Measurements from ENCODE around the gene ISM2.

ISM2 gene

DNA sequence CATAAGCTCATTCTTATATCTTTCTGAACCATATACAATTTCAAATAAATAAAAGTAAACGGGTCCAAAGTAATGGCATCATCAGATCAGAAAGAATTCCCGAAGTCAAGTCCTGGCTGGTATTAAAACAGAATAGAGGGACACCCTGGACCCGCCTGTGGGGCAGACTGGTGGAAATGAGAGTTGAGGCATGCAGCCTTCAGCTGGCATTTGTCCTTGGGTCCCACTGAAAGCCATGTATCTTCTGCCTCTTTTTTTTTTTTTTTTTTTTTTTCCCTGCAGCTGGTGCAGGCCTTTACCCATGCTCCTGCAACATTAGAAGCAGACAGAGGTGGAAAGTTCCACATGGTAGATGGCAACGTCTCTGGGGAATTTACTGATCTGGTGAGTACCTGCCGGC is 30.8 kb downstream of the ISM2 start:
- no peak for DNase-seq (ENCODE audit: low spot score)

DNA sequence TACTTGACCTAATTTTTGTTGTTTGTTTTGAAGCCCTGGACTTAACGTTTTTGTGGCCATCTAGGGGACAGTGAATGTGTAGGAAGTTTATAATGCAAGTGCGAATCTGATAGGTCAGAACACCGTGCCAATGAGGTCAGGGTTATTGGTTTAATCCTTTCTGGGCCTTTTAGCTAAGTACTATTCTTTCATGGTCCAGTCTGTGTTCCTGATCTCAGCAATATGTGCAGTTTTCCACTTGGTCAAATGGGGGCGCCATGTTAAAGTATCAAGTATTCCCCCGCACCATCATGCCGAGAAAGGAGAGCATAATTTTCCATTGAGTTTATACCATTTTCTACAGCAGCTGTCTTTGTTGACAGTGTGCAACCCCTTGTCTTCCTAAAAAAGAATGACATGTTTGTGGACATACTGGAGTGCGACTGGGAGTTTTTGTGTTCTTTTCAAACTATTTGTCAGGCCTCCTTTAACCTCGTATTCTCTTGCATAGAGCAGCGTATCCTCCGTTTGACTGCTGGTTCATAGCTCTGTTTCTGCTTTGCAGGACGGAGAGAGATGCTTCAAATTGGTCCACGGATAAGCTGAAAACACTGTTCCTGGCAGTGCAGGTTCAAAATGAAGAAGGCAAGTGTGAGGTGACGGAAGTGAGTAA is 39.4 kb downstream of the ISM2 start:
- peak; percentile 62 for DNase-seq (ENCODE audit: low spot score)

DNA sequence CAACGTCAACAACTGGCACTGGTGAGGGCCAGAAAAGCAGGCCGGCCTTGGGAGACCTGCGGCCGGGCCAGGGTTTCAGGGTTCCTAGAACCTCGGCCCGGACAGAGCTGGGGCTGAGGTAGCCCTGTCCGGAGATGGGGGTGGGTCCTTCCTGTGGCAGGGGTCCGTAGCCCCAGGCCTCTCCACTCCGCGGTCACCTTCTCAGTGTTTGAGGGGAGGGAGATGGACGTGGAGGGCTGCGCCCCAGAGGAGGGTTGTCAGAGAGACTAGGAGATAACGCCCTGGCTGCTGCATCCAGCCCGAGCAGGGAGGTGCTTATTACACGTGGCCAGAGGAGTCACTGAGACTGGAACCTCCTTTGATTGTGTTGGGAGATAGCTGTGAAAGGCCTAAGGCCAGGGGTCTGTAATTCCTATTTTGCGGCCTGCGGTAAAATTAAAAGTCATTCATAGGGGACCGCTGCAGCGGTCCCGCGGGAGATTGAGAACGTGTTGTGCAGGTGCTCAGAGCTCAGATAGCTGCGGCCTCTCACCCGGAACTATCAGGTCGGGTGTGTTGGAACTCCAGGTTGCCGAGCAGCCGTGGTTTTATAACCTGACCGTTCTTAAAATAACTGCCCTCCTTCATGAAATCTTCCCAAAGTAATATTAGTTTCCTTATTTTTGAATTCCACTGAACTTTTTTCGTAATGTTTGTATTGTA is 40.2 kb downstream of the ISM2 start:
- peak; percentile 26 for DNase-seq (ENCODE audit: low spot score)

DNA sequence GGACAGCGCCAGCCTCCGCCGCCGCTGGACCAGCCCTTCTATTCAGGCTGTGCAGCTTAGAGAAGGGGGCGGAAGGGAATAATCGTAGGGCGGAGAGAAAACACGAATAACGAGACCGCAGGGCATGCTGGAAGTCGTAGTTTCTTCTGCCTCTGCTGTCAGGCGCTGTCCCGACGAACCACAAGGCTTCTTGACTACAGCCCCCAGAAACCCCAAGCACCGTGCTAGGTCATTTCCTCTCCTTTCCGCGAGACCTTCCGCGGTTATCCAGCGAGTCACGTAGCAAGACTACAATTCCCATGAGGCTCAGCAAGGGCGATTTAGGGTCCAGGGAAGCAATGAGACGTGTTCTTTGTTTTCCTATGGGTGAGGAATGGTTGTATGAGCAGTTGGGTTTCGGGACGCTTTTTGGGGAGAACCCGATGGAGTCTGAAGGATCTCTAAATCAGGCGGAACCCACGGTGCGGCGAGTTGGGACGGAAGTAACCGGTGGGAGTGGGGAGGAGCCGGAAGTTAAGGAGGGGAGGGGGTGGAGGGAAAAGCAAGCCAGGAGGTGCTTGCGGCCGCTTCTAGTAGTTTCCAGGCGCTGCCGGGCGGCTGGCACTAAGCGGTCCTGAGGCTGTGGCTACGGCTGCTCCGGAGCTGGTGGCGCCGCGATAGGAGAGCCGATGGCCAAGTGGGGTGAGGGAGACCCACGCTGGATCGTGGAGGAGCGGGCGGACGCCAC is 40.9 kb downstream of the ISM2 start, which contains the start of the genes AHSA1 and VIPAS39:
AHSA1 (plus strand) TSS at position 572 of the 727 bp plus-strand sequence; CDS start at position 669, 97 bp downstream.
VIPAS39 (minus strand) TSS at position 80 of the 727 bp plus-strand sequence. CDS start 3,499 bp downstream, outside the sequence.
- peak; percentile 99 for DNase-seq (ENCODE audit: low spot score)

DNA sequence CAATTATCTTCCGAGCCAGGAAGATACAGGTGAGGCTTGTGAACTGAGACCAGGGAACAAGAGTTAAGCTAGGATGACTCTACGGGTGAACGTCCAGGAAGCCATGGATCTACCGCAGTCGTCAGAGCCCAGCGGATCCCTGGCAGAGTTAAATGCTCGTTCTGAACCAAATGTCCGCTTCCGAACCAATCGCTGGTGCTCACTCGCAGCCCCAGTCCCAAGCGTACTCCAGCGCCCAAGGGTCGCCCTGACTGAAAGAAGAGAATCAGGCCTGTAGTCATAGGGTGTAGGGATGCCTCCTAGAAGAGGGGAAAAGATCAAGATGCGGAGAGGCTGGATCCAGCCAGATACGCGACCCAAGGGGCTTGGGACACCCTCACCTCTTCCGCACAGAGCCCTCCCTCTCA is 41.5 kb downstream of the ISM2 start:
- DNase-seq (ENCODE audit: low spot score), result no peak

DNA sequence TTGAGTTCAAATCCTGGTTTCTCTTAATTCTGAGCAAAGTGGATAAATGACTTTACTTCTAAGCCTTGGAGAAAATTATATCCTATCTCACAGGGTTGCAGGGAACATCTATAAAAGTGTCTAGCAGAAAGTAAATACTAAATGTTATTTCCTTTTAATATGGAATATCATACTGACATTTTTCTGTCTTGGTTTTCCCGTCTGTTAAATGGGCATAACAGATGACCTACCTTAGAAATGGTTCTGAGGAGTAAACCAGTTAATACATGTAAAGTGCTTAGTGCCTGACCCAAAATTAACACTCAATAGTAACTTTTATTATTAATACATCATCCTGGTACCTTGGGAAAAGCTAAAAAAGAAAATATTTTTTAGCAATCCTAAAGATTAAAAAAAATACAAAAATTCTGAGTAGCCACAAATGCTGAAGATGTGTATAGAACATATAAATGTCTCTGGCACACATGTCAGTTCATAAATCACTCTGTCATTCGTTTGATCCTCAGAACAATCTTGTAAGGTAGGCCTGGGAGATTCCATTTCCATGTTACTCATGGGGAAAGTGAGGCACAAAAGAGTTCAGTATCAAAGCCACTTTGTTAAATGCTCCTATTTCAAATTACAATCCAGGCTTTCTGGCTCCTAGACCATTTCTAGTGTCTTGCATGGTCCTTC is 42.5 kb downstream of the ISM2 start:
- no peak for DNase-seq (ENCODE audit: low spot score)

DNA sequence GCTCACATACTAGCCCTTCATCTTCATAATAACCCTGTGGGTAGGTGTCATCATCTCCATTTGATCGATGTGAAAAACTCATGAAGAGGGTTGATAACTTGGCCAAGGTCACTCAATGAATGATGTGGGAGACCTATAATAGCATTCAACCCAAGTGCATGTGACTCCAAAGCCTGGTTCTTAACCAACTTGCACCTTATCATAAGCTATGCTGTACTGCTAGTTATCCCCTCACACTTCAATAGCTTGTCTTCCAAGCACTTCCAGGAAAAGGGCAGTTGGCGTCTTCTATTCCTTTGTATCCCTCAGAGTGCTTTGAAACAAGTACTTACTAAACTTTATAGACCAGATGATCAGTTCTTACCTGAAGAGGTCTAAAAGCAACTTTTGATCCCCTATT is 56.4 kb downstream of the ISM2 start:
- DNase-seq (ENCODE audit: low spot score), result no peak

DNA sequence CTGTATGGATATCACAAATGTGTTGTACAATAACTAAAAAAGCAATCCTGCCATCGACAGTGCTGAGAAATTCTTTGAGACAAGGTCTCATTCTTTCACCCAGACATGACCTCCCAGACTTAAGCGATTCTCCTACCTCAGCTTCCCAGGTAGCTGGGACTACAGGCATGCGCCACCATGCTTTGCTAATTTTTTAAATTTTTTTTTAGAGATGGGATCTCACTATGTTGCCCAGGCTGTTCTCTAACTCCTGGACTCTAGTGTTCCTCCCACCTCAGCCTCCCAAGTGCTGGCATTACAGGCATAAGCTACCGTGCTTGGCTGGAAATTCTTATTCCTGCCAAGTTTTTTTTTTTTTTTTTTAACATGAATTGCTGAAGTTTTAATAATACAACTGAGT is 58.8 kb downstream of the ISM2 start:
- no peak for DNase-seq (ENCODE audit: low spot score)

DNA sequence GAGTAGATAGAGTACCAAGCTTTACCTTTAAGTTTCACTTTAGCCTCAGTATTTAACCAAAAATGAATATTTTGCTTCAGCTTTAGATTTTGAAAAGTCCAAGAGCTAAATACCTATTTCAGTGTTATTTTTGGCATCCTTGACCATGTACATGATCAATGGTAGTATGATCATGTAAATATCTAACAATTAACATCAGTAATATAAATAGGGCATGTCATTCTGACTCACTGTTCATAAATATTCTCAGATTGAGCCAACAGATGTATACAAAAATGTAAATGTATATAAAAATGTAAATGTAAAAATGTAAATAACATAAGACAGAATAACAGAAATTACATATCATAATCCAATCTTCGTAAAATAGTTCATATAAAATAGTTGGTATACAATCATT is 60.0 kb downstream of the ISM2 start:
- no peak for DNase-seq (ENCODE audit: low spot score)

DNA sequence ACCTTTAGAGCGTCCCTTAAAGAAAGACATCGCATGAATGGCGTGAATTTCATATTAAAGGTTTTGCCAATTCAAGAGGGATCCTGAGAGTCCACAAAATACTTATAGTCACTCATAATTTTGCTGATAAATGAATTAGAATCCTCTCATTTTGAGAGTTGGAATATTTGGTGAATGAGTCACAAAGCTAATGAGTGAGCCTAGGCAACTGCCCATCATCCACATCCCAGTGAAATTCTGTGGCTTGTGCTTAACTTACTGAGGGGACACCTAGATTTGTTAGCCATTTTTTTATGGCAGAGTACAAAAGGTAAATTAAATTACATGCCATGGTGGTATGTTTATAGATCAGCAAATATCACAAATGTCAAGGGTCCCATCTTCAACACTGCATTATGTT is 62.6 kb downstream of the ISM2 start:
- DNase-seq (ENCODE audit: low spot score), result peak; percentile 9

DNA sequence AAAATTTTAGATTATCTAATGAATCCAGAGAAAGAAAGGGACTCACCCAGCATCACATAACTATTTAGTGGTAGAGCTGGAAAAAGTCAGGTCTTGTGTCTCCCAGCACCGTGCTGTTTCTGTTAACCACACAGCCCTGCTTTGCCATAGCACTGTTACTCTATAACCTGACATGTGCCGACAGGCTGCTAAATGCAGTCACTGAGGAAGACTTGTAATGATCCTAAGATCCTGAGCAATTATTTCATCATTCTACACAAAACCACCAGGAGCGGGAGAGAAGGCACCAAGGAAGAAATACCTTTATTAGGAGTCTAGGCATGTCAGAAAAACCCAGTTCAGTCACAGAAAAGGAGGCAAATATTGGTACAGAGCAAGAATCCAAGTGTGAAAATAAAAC is 72.2 kb downstream of the ISM2 start:
- no peak for DNase-seq (ENCODE audit: low spot score)

DNA sequence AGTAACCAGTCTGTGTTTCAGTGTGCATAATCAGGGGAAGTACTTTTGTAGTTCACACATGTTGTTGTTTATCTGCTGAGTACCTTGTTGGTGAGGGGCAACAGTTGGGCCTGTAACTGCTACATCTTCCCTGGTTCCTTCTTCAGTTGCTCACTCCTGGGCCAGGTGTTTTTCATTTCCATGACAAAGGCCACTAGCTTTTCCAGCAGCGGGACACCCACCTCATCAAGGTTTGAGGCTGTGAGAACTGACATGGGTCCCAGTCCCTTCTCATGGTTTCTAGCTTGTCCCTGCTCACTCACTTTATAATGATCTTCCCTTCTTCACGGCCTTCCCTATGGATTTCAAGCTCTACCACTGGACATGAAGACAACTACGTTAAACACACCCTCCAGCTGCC is 73.8 kb downstream of the ISM2 start:
- no peak for DNase-seq (ENCODE audit: low spot score)
